Measurements from ENCODE around the gene FGF12.
A peak's percentile ranks its signal among the peaks of the same experiment; 100 is the strongest.

GRCh38 chr3:192212335-192212734 lies 515.0 kb downstream of the FGF12 start:
- TF ChIP-seq CTCF (IDR thresholded peaks at IDR 0.05) (peak; percentile 40), EZH2 (IDR thresholded peaks at IDR 0.05) (no peak), EZH2phosphoT487 (IDR thresholded peaks at IDR 0.05) (no peak)
